Stimulated activated naive CD4-positive, alpha-beta T cell treated with Interleukin-2 at 50 U/mL for 16 hours (primary cell): ENCODE data around the gene TMC1.
"Not testable (repeated sequence)": the region's sequence is repeated elsewhere in the genome, so short reads cannot be mapped to it uniquely, and the experiment has no call there.

Source experiments
- DNase-seq: peaks from one replicate; lab custom pipeline; 2025; lab: John Stamatoyannopoulos, UW

Gene TMC1

DNA sequence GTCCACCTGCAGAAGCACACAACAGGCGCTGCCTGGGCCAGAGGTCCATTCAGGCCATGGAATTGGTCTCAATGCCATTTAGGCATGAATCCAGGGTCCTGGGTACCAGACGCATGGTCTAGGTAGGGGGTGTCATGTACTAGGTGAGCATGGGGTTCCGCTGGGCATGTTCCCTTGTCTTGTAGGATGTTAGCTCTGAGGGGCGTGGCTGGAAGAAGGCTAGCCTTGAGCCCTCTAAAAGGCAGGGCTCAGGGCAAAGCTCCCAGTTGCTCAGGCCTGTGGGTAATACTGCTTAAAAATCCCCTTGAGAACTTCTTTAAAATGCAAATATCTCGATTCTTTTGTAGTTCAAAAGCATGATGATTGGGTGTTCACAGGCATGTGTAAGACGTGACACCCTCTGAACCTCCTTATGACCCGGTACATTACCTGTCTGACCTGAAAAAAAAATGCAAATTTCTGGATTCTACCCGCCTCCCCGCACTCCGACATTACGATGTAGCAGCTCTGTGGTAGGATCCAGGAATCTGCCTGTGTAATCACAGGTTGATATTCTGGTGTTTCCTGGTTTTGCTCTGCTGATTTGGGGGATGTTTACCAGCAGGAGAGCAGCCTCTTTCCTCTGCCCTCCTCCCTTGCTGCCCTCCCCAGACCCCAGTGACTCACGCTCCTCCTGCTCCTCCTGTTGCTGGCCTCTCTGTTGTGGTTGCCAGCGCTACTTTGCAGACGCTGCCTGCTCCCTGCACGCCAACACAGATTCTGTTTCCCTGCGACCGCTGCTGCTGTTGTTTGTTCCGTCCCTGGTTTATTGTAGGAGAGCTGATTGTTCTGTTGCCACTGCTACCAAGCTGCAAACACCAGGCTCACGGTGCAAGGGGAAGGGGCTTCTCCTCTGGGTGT lies 5.7 kb downstream of the TMC1 start:
- peak; percentile 76 for DNase-seq

DNA sequence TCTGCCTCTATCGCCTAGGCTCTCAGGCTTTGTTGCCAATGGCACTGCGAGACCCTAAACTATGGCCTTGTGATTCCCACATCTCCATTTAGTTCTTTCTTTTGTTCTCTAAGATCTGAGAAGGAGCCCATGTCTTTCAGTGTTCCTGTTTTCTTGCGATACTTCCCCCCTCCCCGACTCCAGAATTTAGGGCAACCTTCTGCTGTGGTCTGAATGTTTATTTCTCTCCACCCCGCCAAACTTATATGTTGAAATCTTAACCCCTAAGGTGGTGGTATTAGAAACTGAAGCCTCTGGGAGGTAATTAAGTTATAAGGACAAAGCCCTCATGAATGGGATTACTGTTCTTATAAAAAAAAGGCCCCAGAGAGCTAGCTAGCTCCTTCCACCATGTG lies 6.4 kb downstream of the TMC1 start:
- DNase-seq = no peak

DNA sequence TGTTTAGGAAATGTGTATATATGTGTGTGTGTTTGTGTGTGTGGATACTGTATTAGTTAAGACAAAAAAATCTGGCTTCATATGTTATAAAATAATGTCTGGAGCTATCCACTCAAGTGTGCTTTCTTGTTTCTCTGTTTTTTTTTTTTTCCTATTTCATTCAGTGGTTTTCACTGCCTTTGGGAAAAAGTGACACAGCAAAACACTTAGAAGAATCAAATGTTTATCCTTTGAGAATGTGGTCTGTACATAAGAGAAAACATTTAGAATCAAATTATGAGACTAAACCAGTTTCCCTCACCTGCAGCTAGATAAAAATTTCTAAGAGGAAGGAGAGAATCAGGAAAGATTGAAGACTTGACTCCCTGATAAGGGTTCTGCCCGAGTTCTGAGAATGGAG lies 8.1 kb downstream of the TMC1 start:
- DNase-seq = no peak

DNA sequence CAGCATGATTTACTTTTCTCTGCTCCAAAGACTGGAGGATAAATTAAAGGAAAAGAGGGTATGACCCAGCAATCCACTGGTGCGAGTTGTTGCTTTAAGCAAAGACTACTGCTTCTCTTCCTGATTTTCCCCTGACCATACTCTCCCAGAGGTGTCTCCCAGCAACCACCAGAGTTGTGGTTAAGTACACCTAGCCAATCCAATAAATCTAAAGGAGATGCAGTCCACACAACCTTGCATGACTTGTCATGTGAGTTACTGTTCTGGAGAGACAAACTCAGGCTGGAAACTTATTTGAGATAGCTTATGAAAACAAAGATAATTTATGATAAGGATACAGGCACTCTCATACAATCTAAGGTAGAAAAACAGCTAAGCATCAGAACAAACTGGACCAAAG lies 11.9 kb downstream of the TMC1 start:
- DNase-seq = no peak

DNA sequence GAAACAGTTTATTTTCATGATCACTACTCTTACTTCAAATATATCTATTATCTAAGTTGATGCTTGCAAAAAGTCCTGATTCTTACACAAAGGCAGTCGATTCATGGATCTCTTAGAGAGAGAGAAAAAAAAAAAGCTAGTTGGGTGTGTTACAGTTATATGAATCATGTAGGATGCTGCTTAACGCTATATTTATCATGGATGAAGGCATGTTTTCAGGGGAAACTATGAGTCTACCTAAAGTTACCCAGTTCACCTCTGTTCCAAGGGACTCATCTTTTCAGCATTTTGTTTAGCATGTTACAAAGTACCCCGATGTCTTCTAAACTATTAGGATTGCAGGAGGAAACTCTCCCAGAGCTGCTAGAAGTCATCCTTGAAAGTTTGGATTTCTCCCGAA lies 13.5 kb downstream of the TMC1 start:
- DNase-seq = no peak

DNA sequence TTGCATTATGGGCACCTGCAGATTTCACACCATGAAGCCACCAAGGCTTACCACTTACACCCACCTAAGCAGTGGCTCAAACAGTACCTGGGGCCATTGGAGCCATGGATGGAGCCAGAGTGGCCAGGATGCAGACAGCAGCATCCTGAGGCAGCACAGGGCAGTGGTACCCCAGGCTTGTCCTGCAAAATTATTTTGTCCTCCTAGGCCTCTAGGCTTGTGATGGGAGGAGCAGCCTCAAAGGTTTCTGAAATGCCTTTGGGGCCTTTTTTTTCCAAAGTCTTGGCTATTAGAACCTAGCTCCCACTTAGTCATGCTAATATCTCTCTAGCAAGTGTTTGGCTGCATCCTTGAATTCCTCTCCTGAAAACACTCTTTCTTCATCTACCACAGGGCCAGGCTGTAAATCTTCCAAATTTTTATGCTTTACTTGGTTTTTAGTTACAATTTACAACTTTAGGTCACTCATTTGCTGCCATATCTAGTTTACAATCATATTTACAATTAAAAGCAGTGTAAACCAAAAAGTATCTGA lies 15.7 kb downstream of the TMC1 start:
- no peak for DNase-seq

DNA sequence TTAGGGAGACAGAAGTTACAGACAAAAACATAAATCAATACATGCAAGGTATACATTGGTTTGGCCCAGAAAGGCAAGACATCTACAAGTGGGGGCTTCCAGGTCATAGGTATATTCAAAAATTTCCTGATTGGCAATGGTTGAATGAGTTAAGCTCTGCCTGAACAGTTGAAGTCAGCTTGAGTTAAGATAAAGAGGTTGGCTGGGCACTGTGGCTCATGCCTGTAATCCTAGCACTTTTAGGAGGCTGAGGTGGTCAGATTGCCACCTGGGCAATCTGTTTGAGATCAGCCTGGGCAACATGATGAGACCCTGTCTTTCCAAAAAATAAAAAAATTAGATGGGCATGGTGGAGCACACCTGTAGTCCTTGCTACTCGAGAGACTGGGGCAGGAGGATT lies 16.3 kb downstream of the TMC1 start:
- DNase-seq = no peak

DNA sequence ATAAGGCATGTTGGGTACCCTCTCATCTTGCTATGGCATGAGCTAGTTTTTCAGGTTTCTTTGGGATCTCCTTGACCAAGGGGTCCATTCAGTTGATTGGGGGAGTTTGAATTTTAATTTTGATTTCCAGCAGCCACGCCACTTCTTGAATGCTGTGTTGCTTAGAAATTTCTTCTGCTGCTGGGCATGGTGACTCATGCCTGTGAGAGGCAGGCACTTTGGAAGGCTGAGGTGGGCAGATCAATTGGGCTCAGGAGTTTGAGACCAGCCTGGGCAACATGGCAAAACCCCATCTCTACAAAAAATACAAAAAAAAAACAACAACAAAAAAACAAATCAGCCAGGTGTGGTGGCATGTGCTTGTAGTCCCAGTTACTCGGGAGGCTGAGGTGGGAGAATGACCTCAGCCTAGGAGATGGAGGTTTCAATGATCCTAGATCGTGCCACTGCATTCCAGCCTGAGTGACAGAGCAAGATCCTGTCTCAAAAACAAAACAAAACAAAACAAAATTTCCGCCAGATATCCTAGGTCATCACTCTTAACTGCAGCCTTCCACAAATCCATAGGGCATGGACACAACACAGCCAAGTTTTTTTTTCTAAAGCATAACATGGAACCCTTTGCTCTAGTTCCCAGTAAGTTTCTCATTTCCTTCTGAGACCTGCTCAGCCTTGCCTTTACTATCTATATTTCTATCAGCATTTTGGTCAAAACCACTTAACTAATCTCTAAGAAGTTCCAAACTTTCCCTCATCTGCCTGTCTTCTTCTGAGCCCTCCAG lies 17.7 kb downstream of the TMC1 start:
- no peak for DNase-seq

DNA sequence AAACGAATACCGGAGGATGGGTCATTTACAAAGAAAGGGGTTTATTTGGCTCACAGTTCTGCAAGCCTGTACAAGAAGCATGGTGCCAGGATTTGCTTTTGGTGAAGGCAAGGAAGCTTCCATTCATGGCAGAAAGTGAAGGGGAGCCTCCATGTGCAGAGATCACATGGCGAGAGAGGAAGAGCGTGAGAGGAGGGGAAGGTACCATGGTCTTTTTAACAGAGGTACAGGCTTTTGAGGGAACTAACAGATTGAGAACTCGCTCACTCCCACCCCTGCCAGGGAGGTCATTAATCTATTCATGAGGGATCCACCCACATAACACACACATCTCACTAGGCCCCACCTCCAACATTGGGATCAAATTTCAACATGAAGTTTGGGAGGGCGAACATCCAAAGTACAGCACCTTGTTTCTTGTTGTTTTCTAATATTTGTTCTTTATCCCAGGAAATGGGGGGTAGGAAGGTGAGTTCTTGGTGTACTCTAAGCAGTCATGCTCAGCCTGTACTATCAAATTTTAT lies 18.5 kb downstream of the TMC1 start:
- DNase-seq = no peak

DNA sequence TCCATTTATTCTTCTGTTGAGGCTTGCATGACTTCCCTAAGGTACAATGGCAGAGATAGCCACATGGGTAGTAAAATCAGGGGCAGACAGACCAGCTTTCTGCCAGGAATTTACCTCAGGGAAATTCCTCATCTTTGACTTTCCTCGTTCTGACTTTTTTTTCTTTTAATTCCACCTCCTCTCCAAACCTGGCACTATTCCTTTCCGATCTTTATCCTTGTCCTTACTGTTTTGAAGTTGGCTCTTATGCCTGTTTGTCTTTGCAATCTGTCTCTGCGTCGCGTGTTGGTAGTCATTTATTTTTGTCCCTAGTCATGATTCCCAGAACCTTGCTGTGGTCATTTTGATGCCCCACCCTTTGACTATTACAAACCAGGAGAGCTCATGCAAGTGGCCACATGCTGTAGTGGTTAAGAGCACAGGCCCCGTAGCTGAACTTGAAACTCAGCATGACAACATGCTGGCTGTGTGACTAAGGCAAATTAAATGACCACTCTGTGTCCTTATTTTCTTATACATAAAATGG lies 19.0 kb downstream of the TMC1 start:
- no peak for DNase-seq

DNA sequence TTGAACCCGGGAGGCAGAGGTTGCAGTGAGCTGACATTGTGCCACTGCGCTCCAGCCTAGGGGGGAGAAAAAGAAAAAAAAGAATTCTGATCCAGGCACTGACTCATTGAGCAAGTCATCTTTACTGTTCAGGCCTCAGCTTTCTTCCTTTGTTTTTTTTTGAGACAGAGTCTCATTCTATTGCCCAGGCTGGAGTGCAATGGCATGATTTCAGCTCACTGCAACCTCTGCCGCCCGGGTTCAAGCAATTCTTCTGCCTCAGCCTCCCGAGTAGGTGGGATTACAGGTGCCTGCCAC lies 21.1 kb downstream of the TMC1 start:
- not testable (repeated sequence) for DNase-seq

DNA sequence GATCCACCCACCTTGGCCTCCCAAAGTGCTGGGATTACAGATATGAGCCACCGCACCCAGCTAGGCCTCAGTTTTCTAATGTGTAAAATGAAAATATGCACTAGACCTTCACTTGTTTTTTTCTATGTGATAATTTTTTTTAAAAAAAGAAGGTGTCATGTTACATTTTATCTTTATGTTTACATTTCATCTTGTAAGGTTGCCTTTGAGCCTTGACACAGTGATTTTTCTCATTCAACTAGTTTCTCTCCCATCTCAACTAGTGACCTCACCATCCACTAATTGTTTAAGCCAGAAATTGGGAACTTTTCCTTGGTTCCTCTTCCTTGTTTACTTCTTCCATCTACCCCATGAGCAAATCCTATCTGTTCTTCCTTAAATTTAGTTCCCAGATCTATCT lies 21.5 kb downstream of the TMC1 start:
- DNase-seq = no peak

DNA sequence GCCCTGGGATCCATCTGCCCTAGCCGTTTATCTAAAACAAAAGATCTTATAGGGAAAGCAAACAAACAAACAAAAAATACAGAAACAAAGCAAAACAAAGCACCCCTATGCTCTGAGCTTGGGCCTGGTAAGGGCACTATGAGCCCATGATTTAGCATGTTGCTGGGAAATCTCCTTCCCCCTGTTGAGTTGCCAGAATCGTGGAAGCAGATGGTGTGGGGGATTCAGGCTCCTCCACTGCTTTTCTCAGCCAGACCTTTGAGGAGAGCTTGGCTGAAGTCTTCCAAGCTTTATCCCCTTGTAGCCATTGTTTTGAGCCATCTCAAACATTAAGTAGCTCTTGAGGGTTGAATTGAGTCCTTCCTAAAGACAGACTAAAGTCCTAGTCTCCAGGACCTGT lies 29.9 kb downstream of the TMC1 start:
- DNase-seq = no peak

DNA sequence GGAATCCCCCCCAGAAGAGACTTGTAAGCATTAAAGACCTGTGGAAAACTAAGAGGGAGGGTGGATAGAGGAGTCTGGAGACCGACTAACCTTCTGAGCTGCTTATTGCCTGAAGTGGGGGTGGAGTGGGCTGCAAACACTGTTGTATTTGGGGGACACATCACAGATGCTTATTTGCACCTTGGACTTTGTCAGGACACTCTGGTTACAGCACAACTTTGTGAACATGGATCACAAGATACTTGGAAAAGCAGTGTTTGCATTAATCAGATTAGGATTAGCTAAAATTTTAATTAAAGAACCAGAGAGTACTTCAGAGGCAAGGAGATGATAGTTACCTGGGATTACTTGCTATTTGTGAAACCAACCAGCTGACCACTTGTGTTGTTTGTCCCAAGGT lies 30.9 kb downstream of the TMC1 start:
- DNase-seq = no peak

DNA sequence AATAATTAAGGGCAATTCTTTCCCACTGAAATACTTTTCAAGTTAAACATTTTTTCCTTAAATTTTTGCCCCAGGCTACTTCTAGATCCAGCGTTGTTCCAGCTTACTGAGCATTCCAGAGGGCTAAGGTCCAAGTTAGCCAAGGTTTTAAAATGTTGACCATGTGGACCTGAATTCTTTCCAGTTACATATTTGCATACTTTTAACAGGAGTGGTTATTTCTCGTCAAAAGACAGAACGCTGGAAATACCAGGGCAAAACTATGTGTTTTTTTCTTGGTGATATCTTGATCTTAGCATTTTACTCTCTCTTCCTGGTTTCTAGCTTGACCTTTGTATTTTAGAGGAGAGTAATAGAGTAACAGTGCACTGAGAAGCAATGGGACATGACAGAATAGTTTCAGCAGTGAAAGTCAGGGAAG lies 32.8 kb downstream of the TMC1 start:
- no peak for DNase-seq

DNA sequence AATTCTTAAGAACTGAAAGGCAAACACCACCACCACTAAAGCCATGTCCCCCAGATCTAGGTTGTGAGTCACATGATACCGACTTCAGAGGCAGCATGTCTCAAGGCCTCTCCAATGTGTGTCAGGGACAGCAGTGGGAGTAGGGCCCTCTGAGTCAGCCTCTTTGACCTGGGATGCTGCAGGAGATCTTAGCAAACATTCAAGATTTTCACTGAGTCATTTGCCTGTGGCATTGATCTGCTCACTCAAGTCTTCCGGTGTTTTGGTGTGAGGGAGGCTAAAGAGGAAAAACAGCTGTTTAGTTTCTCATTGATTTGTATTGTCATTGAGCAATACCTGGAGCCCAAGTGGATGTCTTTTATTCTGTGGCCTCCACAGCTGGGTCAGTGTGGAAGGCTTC lies 36.1 kb downstream of the TMC1 start:
- peak; percentile 75 for DNase-seq

DNA sequence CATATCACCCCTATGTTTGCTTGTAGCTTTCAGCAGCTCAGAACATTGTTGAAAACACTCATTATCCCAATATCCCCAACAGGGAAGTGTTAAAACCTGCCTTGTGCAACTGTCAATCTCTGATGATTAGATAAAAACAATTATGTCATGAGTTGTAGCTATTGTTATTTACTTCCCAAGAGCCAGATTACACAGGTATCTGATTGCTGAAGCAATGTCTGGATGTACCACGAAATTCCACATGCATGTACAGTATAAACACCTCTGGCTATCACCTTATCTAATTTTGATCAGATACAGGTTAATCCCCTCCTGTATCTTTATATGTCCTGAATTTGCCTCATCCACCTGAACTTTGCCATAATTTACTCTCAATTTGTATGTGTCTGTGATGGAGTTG lies 38.7 kb downstream of the TMC1 start:
- DNase-seq = no peak

DNA sequence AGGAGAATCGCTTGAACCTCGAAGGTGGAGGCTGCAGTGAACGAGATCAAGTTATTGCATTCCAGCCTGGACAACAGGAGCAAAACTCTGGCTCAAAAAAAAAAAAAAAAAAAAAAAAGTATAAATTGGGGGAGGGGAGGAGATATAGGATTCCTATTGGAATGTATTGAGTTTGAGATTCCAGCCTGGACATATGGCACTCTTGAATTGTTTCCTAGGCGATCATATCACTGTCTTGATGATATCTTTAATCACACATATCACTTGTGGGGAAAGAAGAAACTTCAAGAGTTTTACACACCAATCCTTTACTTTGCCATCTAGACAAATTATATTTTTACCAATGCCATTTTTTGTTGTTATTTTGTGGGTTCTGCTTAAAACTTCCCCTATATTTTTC lies 42.4 kb downstream of the TMC1 start:
- DNase-seq = no peak

DNA sequence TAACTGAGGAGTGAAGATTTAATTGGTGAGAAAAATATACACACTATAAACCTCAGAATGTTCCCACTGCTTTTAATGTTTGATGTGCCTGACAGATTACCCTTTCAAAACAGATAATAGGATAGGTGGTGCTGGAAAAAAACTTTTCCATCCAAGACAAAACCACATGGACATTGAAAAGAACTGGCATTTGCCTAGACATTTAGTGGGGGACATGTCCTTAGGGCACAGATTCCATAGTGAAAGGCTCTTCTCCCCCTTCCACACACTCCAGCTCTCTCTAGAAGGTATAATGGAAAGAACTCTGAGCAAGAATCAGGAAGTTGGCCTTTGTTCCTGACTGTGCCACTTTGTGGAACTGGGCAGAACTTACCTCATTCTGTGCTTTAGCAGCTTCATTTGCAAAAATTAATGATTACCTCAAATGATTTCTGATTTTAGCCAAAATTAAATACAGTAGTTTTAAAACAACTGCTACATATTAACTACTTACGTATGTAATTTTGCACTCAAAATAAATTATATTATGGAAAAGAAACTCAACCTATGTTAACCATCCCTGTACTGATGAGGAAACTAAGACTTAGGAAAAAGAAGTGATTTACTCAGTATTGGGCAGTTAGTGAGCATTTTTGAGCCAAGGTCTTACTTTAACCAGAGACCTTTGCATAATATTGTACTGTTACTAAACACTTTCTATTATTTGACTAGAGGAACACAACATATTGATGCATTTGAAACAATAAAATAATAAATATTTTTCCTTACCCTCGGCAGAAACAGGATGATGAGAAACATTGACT lies 43.3 kb downstream of the TMC1 start:
- no peak for DNase-seq

DNA sequence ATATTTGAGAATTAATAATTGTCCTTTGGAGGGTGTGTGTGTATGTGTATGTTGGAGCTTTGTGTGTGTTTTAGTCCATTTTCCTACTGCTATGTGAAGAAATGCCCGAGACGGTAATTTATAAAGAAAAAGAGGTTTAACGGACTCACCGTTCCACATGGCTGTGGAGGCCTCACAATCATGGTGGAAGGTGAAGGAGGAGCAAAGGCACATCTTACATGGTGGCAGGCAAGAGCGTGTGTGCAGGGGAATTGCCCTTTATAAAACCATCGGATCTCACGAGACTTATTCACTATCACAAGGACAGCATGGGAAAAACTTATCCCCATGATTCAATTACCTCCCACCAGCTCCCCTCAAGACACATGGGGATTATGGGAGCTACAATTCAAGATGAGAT lies 44.1 kb downstream of the TMC1 start:
- DNase-seq = no peak

DNA sequence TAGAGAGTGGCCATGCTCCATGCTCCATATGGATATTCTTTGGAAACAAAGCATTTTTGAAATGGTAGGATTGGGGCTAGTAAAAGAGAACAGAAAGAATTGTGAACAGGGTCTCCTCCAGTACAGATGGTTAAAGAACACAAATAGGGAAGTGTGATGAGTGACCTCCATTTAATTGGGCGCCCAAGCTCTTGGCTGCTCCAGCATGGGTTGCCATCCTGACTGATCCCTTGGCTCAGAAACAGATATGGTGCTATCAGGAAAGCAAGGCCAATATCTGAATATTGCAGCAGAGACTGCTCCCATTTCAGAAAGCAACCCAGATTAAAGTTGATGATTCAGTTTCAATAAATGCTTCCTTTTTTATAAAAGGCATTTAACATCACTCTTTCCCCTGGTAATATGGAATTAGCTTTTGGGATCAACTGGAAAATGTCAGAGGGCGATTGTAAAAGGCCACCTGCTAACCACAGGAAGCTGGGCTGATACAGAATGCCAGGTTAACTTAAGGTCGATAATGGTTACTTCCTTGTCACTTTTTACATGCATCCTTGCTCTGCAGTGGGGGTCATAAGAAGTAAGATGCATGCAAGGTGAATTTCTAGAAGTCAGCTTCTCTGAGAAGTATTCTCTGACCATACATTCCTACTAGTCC lies 52.9 kb downstream of the TMC1 start:
- DNase-seq = no peak

DNA sequence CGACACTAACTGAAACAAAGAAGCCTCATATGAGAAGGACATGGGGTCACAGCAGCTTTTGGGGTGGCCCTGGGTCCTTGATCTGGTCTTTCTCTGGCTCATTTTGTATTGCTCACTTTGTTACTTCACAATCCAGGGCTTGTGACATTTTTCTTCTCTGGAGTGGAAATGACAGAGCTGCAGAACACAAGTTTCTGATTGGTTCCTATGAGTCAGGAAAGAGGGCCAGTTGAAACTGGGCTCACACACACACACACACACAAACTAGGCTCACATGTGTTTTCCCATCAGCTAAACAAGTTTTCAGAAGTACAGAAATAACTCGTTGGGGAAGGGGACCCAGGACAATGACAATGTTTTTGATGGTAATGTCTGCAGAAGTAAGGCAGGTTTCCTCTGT lies 54.3 kb downstream of the TMC1 start:
- DNase-seq = no peak
